ENCODE measurements around the gene RALGAPA2. TPM values are rescaled to one million over a fixed set of nuclear protein-coding genes. Genes with fewer than 3 reads are reported as not detected.

RALGAPA2 gene
- total RNA-seq = 10 to 100 TPM; 59.2 to 61.5 TPM
- polyA plus RNA-seq (ENCODE audit: insufficient read depth, low read depth, low replicate concordance) = 26.9 TPM
- long read RNA-seq, donor 1, partial matches to known transcripts = 0 of 1 reads
- long read RNA-seq, donor 1, other reads (novel, unspliced or antisense) = 0 of 1 reads
- long read RNA-seq, donor 2 = 0 reads

DNA sequence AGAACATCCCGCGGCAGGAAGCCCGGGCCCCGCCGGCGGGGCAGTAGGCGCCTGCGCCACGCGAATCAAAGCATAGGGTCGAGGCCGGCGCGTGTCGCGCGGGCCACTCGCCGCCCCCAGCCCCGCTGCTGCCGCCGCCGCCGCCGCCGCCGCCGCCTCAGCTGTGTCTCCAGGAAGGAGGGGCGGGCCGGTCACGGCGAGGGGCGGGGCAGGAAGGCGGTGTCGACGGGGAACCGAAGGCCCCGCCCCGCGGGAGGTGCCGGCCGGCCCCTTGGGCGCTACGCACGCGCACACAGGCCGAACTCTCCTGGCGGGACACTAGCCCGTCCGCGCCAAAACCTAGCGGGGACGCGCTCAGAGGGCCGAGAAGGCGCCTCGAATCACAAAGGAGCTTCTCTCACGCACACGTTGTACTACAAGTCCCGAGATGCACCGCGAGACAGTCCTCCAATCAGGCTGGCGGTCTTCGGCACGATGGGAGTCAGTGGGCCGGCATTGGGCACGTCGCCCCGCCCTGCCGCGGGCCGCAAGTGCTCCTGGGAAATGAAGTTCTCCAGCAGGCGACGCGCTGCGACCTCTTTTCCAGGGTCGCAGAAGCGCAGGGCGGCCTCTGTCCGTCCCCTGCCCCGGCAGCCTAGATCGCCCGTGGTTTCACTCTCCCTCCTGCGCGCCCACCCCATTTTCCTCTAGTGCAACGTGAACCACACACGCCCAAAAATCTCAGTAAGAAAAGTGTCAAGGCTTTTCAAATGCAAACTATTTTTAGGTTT, at the start of gene RALGAPA2:
TSS of gene RALGAPA2 (minus strand) at position 171 of the 770 bp plus-strand sequence. CDS start at position 7, 164 bp downstream.
- Histone ChIP-seq H3K4me3 (peak within 1 kb of the TSS; percentile 84 to 94), H3K27ac (peak within 1 kb of the TSS; percentile 63 to 95), H3K36me3 (ENCODE audit: low read depth, missing control alignments) (no peaks in the 10 kb centered on the region), H3K9me3 (no peaks in the 10 kb centered on the region), H3K27me3 (no peaks in the 10 kb centered on the region), H3K4me1 (peaks cover 9% of the 10 kb centered on the region)
- no peak for TF ChIP-seq POLR2A (IDR thresholded peaks at IDR 0.05)
- TF ChIP-seq, protein P1, sequence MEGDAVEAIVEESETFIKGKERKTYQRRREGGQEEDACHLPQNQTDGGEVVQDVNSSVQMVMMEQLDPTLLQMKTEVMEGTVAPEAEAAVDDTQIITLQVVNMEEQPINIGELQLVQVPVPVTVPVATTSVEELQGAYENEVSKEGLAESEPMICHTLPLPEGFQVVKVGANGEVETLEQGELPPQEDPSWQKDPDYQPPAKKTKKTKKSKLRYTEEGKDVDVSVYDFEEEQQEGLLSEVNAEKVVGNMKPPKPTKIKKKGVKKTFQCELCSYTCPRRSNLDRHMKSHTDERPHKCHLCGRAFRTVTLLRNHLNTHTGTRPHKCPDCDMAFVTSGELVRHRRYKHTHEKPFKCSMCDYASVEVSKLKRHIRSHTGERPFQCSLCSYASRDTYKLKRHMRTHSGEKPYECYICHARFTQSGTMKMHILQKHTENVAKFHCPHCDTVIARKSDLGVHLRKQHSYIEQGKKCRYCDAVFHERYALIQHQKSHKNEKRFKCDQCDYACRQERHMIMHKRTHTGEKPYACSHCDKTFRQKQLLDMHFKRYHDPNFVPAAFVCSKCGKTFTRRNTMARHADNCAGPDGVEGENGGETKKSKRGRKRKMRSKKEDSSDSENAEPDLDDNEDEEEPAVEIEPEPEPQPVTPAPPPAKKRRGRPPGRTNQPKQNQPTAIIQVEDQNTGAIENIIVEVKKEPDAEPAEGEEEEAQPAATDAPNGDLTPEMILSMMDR (IDR thresholded peaks at IDR 0.05) = no peak
- intact Hi-C loops (cut with DNase I; ENCODE audit: low total_unique reads) = no loop called here
- WGBS, 2 donors = 0% methylated on average over 15 to 62 of the region's 87 CpGs
- DNase-seq = peak; percentile 99

DNA sequence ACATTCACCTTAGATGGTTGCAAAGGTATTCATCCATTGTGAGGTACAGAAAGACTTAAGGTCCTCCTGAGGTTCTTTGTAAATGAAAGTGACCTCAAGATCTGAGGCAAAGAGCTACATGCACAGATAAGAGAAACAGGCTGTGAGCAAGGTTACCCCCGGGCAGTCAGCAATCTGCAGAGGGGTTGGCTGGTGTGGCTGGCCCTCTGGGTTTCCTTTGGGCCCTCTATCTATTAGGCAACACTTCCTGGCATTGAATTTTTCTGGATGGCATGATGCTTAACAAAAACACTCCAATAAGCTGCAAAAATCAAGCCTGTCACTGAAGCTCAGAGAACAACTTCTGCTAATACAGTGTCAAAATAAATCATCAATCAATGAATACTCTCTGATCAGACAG, 48.9 kb upstream of the RALGAPA2 start:
- Histone ChIP-seq H3K27ac (no peak overlapping the region), H3K27me3 (no peaks in the 10 kb centered on the region), H3K36me3 (ENCODE audit: low read depth, missing control alignments) (no peaks in the 10 kb centered on the region), H3K4me1 (no peaks in the 10 kb centered on the region), H3K9me3 (no peaks in the 10 kb centered on the region), H3K4me3 (no peak overlapping the region)
- DNase-seq = no peak
- 48 to 82% methylated on average over 1 of the region's 1 CpG for WGBS, 2 donors
- intact Hi-C loops (cut with DNase I; ENCODE audit: low total_unique reads) = no loop called here
- TF ChIP-seq, protein P1 (IDR thresholded peaks at IDR 0.05) = no peak
- TF ChIP-seq POLR2A (IDR thresholded peaks at IDR 0.05) = no peak

DNA sequence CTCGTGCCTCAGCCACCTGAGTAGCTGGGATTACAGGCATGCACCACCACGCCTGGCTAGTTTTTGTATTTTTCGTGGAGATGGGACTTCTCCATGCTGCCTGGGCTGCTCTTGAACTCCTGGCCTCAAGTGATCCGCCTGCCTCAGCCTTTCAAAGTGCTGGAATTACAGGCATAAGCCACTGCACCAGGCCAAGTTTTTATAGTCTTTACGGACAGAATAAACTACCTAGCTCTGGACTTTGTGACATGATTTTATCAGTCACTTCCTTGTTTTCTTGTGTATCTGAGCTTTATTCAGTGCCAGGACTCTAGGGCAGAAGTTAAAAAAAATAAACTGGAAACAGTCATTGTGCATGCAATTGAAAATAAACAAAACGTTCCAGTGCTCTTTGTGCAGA, 46.7 kb upstream of the RALGAPA2 start:
- intact Hi-C loops (cut with DNase I; ENCODE audit: low total_unique reads) = no loop called here
- H3K4me3 ChIP-seq = no peak overlapping the region
- H3K27me3 ChIP-seq = no peaks in the 10 kb centered on the region
- no peak for TF ChIP-seq POLR2A (IDR thresholded peaks at IDR 0.05)
- TF ChIP-seq, protein P1 (IDR thresholded peaks at IDR 0.05) = no peak
- WGBS, 2 donors = 54 to 69% methylated on average over 6 of the region's 6 CpGs
- no peaks in the 10 kb centered on the region for H3K9me3 ChIP-seq
- peak overlapping the region in 1 of 2 donors; percentile 53 for H3K27ac ChIP-seq
- no peaks in the 10 kb centered on the region for H3K36me3 ChIP-seq (ENCODE audit: low read depth, missing control alignments)
- no peak for DNase-seq
- no peaks in the 10 kb centered on the region for H3K4me1 ChIP-seq

DNA sequence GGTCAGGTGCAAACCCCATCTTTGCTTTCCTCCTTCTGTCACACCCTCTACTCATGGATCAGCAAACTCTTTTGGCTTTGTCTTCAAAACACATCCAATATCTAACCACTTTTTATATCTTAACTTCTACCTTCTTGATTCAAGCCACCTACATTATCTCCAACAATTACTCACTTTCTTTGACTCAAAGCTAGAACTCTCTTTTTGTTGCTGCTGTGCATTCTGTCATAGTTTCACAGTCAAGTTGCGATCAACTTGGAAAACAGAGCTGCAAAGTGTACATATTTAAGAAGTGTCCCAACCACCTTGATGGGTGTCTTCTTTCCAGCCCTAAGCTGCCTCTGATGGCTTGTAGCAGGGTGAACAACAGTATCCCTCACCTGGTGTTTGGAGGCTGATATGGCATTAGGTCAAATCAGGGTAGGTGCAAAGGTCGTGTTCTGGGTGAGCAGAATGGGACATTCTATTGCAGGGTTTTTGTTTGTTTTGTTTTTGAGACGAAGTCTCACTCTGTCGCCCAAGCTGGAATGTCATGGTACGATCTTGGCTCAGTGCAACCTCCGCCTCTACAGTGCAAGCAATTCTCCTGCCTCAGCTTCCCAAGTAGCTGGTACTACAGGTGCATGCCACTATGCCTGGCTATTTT, 43.4 kb upstream of the RALGAPA2 start:
- no peaks in the 10 kb centered on the region for H3K27me3 ChIP-seq
- H3K27ac ChIP-seq = no peak overlapping the region
- WGBS, 2 donors = 96 to 98% methylated on average over 6 of the region's 6 CpGs
- no peaks in the 10 kb centered on the region for H3K4me1 ChIP-seq
- no peaks in the 10 kb centered on the region for H3K36me3 ChIP-seq (ENCODE audit: low read depth, missing control alignments)
- TF ChIP-seq, protein P1 (IDR thresholded peaks at IDR 0.05) = no peak
- no peak for TF ChIP-seq POLR2A (IDR thresholded peaks at IDR 0.05)
- no peaks in the 10 kb centered on the region for H3K9me3 ChIP-seq
- intact Hi-C loops (cut with DNase I; ENCODE audit: low total_unique reads) = no loop called here
- no peak overlapping the region for H3K4me3 ChIP-seq
- no peak for DNase-seq

Data from testis (tissue), 5 donors.